ENCODE data around the gene MACROD2.

MACROD2 gene

GRCh38 chr20:15949391-15949790 lies 1954.1 kb downstream of the MACROD2 start:
- TF ChIP-seq ESRRG (CRISPR knock-in tag; IDR thresholded peaks at IDR 0.05) (no peak), BACH2 (CRISPR knock-in tag; IDR thresholded peaks at IDR 0.05; ENCODE audit: borderline replicate concordance) (no peak), CSRNP3 (CRISPR knock-in tag; IDR thresholded peaks at IDR 0.05) (no peak), PATZ1 (CRISPR knock-in tag; IDR thresholded peaks at IDR 0.05; ENCODE audit: borderline replicate concordance) (no peak), POU6F1 (CRISPR knock-in tag; IDR thresholded peaks at IDR 0.05; ENCODE audit: borderline replicate concordance, low read depth) (no peak), OSR1 (CRISPR knock-in tag; IDR thresholded peaks at IDR 0.05) (no peak), TOX (CRISPR knock-in tag; IDR thresholded peaks at IDR 0.05; ENCODE audit: borderline replicate concordance) (no peak), ZFP30 (CRISPR knock-in tag; IDR thresholded peaks at IDR 0.05) (no peak), CSDC2 (CRISPR knock-in tag; IDR thresholded peaks at IDR 0.05) (no peak), ZFP3 (CRISPR knock-in tag; IDR thresholded peaks at IDR 0.05) (no peak), TCF4 (CRISPR knock-in tag; IDR thresholded peaks at IDR 0.05; ENCODE audit: borderline replicate concordance) (no peak), SNAI2 (CRISPR knock-in tag; IDR thresholded peaks at IDR 0.05) (no peak), ISL1 (CRISPR knock-in tag; IDR thresholded peaks at IDR 0.05) (no peak), ZNF565 (CRISPR knock-in tag; conservative IDR thresholded peaks at IDR 0.05; ENCODE audit: low read depth) (no peak), TSHZ2 (CRISPR knock-in tag; IDR thresholded peaks at IDR 0.05) (no peak), PPARA (CRISPR knock-in tag; IDR thresholded peaks at IDR 0.05; ENCODE audit: borderline replicate concordance) (no peak), ZNF70 (CRISPR knock-in tag; IDR thresholded peaks at IDR 0.05) (no peak), RARB (CRISPR knock-in tag; IDR thresholded peaks at IDR 0.05) (no peak)
- no peak for ATAC-seq

- ATAC-seq, result no peak
- TF ChIP-seq RARB (CRISPR knock-in tag; IDR thresholded peaks at IDR 0.05) (no peak), GLIS3 (CRISPR knock-in tag; IDR thresholded peaks at IDR 0.05) (no peak), OSR1 (CRISPR knock-in tag; IDR thresholded peaks at IDR 0.05) (no peak), TOX (CRISPR knock-in tag; IDR thresholded peaks at IDR 0.05; ENCODE audit: borderline replicate concordance) (no peak), TSHZ2 (CRISPR knock-in tag; IDR thresholded peaks at IDR 0.05) (no peak), ZNF8 (CRISPR knock-in tag; IDR thresholded peaks at IDR 0.05) (no peak), TCF4 (CRISPR knock-in tag; IDR thresholded peaks at IDR 0.05; ENCODE audit: borderline replicate concordance) (no peak)
These were observed 1956.3 kb downstream of the MACROD2 start for GRCh38 chr20:15951658-15952057.

GRCh38 chr20:15958142-15958541 lies 1962.8 kb downstream of the MACROD2 start:
- ATAC-seq, result no peak
- TF ChIP-seq PATZ1 (CRISPR knock-in tag; IDR thresholded peaks at IDR 0.05; ENCODE audit: borderline replicate concordance) (no peak), ZNF70 (CRISPR knock-in tag; IDR thresholded peaks at IDR 0.05) (no peak), OSR1 (CRISPR knock-in tag; IDR thresholded peaks at IDR 0.05) (no peak), SNAI2 (CRISPR knock-in tag; IDR thresholded peaks at IDR 0.05) (no peak), POU6F1 (CRISPR knock-in tag; IDR thresholded peaks at IDR 0.05; ENCODE audit: borderline replicate concordance, low read depth) (no peak), ZFP30 (CRISPR knock-in tag; IDR thresholded peaks at IDR 0.05) (no peak), PPARA (CRISPR knock-in tag; IDR thresholded peaks at IDR 0.05; ENCODE audit: borderline replicate concordance) (no peak), CREB5 (CRISPR knock-in tag; IDR thresholded peaks at IDR 0.05; ENCODE audit: low read depth) (no peak)
